ENCODE measurements around the gene ANKMY2. TPM values are rescaled to one million over a fixed set of nuclear protein-coding genes. Genes with fewer than 3 reads are reported as not detected.

ANKMY2 gene
- polyA plus RNA-seq, 3 donors, result 4.8 to 7.5 (median 7.0) TPM

- WGBS (ENCODE audit: insufficient coverage), result no CpG with 5 or more reads among the region's 5 CpGs
- TF ChIP-seq, protein P1, sequence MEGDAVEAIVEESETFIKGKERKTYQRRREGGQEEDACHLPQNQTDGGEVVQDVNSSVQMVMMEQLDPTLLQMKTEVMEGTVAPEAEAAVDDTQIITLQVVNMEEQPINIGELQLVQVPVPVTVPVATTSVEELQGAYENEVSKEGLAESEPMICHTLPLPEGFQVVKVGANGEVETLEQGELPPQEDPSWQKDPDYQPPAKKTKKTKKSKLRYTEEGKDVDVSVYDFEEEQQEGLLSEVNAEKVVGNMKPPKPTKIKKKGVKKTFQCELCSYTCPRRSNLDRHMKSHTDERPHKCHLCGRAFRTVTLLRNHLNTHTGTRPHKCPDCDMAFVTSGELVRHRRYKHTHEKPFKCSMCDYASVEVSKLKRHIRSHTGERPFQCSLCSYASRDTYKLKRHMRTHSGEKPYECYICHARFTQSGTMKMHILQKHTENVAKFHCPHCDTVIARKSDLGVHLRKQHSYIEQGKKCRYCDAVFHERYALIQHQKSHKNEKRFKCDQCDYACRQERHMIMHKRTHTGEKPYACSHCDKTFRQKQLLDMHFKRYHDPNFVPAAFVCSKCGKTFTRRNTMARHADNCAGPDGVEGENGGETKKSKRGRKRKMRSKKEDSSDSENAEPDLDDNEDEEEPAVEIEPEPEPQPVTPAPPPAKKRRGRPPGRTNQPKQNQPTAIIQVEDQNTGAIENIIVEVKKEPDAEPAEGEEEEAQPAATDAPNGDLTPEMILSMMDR (IDR thresholded peaks at IDR 0.05), result no peak
- Histone ChIP-seq H3K79me2 (ENCODE audit: insufficient read depth, low read length) (peaks cover 15% of the 10 kb centered on the region), H4K20me1 (ENCODE audit: insufficient read depth, low read length) (no peaks in the 10 kb centered on the region), H3K4me1 (ENCODE audit: control insufficient read depth in 1 of 2, insufficient read depth in 2 of 2, low read length in 2 of 2) (peaks cover 0 to 3% of the 10 kb centered on the region in 2 donors), H2AFZ (ENCODE audit: insufficient read depth, low read depth, low read length, poor library complexity, severe bottlenecking) (no peak overlapping the region), H3K27ac (ENCODE audit: low read depth in 1 of 2, low read length in 2 of 2) (no peak overlapping the region), H3K4me2 (replicated peaks; ENCODE audit: extremely low read depth, low read length, poor library complexity, severe bottlenecking) (no peak overlapping the region), H3K9ac (ENCODE audit: insufficient read depth, low read length, poor library complexity, severe bottlenecking) (no peak overlapping the region), H3K27me3 (ENCODE audit: control insufficient read depth in 2 of 2, insufficient read depth in 2 of 2, low read length in 2 of 2) (no peaks in the 10 kb centered on the region), H3K36me3 (replicated peaks in 1 of 2; ENCODE audit: control insufficient read depth in 1 of 2, insufficient read depth in 2 of 2, low read length in 2 of 2) (peaks cover 0 to 19% of the 10 kb centered on the region in 2 donors), H3K9me3 (replicated peaks in 1 of 2; ENCODE audit: control insufficient read depth in 1 of 2, insufficient read depth in 1 of 2, low read length in 2 of 2) (no peaks in the 10 kb centered on the region), H3K4me3 (replicated peaks in 1 of 3; ENCODE audit: low read depth in 2 of 3, low read length in 3 of 3) (no peak overlapping the region)
- peaks cover 6 to 21% of the 10 kb centered on the region in 2 donors for H3K36me3 Mint-ChIP-seq
- intact Hi-C loops (cut with micrococcal nuclease), result no loop called here
- no peak for DNase-seq
- H3K4me3 Mint-ChIP-seq, result no peak overlapping the region
- no peaks in the 10 kb centered on the region for H3K9me3 Mint-ChIP-seq
- H3K4me1 Mint-ChIP-seq, result peaks cover 12% of the 10 kb centered on the region
- no peak overlapping the region for H3K27ac Mint-ChIP-seq
- no peaks in the 10 kb centered on the region for H3K27me3 Mint-ChIP-seq (ENCODE audit: low read depth in 3 of 3)
Measured at GRCh38 chr7:16637379-16637778, 8.2 kb downstream of the ANKMY2 start.

- TF ChIP-seq, protein P1 (IDR thresholded peaks at IDR 0.05), result no peak
- no peaks in the 10 kb centered on the region for H3K27me3 Mint-ChIP-seq (ENCODE audit: low read depth in 3 of 3)
- no peak overlapping the region for H2AFZ ChIP-seq (ENCODE audit: insufficient read depth, low read depth, low read length, poor library complexity, severe bottlenecking)
- no peak overlapping the region for H3K9ac ChIP-seq (ENCODE audit: insufficient read depth, low read length, poor library complexity, severe bottlenecking)
- peaks cover 12% of the 10 kb centered on the region for H3K79me2 ChIP-seq (ENCODE audit: insufficient read depth, low read length)
- no peak overlapping the region for H3K4me2 ChIP-seq (replicated peaks; ENCODE audit: extremely low read depth, low read length, poor library complexity, severe bottlenecking)
- intact Hi-C loops (cut with micrococcal nuclease), result no loop called here
- no peak overlapping the region for H3K27ac Mint-ChIP-seq
- H4K20me1 ChIP-seq (ENCODE audit: insufficient read depth, low read length), result no peaks in the 10 kb centered on the region
- no peak for DNase-seq
- H3K4me1 Mint-ChIP-seq, result peaks cover 12% of the 10 kb centered on the region
- no peaks in the 10 kb centered on the region for H3K9me3 Mint-ChIP-seq
- H3K36me3 Mint-ChIP-seq, result peaks cover 11 to 21% of the 10 kb centered on the region in 2 donors
- H3K27me3 ChIP-seq (ENCODE audit: control insufficient read depth in 2 of 2, insufficient read depth in 2 of 2, low read length in 2 of 2), result no peaks in the 10 kb centered on the region
- H3K36me3 ChIP-seq (replicated peaks in 1 of 2; ENCODE audit: control insufficient read depth in 1 of 2, insufficient read depth in 2 of 2, low read length in 2 of 2), result peaks cover 0 to 19% of the 10 kb centered on the region in 2 donors
- H3K4me1 ChIP-seq (ENCODE audit: control insufficient read depth in 1 of 2, insufficient read depth in 2 of 2, low read length in 2 of 2), result peaks cover 0 to 3% of the 10 kb centered on the region in 2 donors
- H3K9me3 ChIP-seq (replicated peaks in 1 of 2; ENCODE audit: control insufficient read depth in 1 of 2, insufficient read depth in 1 of 2, low read length in 2 of 2), result no peaks in the 10 kb centered on the region
- H3K4me3 Mint-ChIP-seq, result no peak overlapping the region
- WGBS (ENCODE audit: insufficient coverage), result no CpG with 5 or more reads among the region's 1 CpG
- no peak overlapping the region for H3K4me3 ChIP-seq (replicated peaks in 1 of 3; ENCODE audit: low read depth in 2 of 3, low read length in 3 of 3)
- no peak overlapping the region for H3K27ac ChIP-seq (ENCODE audit: low read depth in 1 of 2, low read length in 2 of 2)
Measured at GRCh38 chr7:16636555-16637101, 8.9 kb downstream of the ANKMY2 start.
